Neuronal stem cell (in vitro differentiated cells): ENCODE data around the gene TMEM11.

Experiments
- DNase-seq: peaks from one replicate; pipeline ENCODE4 v3.0.0-alpha.2; 2013; ENCODE audit warnings: low spot score
- H2AFZ ChIP-seq: one replicate; pipeline ENCODE4 v1.6.1; 2013; ENCODE audit warnings: mild to moderate bottlenecking, low read length, inconsistent platforms
- H2AK5ac ChIP-seq: 2 replicates; pipeline ENCODE4 v1.6.1; 2013; ENCODE audit warnings: low read depth, mild to moderate bottlenecking, inconsistent platforms, low read length, moderate library complexity, mixed read lengths
- H2BK120ac ChIP-seq: 2 replicates; pipeline ENCODE4 v1.6.1; 2013; ENCODE audit warnings: low read depth, mild to moderate bottlenecking, inconsistent platforms, low read length, moderate library complexity, mixed read lengths
- H2BK12ac ChIP-seq: one replicate; pipeline ENCODE4 v1.6.1; 2013; ENCODE audit warnings: low read length, inconsistent platforms
- H2BK15ac ChIP-seq: 2 replicates; pipeline ENCODE4 v1.6.1; 2013; ENCODE audit warnings: mild to moderate bottlenecking, low read length, inconsistent platforms, mixed read lengths
- H2BK5ac ChIP-seq: one replicate; pipeline ENCODE4 v1.6.1; 2013; ENCODE audit warnings: inconsistent platforms, mild to moderate bottlenecking, low read length, moderate library complexity
- H3K14ac ChIP-seq: one replicate; pipeline ENCODE4 v1.6.1; 2013; ENCODE audit warnings: low read length, inconsistent platforms
- H3K18ac ChIP-seq: 2 replicates; pipeline ENCODE4 v1.6.1; 2013; ENCODE audit warnings: low read length, inconsistent platforms
- H3K23ac ChIP-seq: 2 replicates; pipeline ENCODE4 v1.6.1; 2013; ENCODE audit warnings: low read depth, mild to moderate bottlenecking, mixed read lengths, low read length, inconsistent platforms; ENCODE audit not compliant: poor library complexity
- H3K27ac ChIP-seq: replicated peaks from 3 replicates; pipeline ENCODE4 v1.5.1; 2013; ENCODE audit warnings: low read length, inconsistent platforms
- H3K27me3 ChIP-seq, 3 experiments: 2 replicates each; pipeline ENCODE4 v1.6.1; 2013; ENCODE audit warnings: low read length in 3 of 3, mild to moderate bottlenecking in 2 of 3, inconsistent platforms in 1 of 3, low read depth in 1 of 3, mixed read lengths in 1 of 3, moderate library complexity in 1 of 3; ENCODE audit not compliant: control insufficient read depth in 3 of 3, insufficient read depth in 3 of 3
- H3K36me3 ChIP-seq, 2 donors: replicated peaks in 1 of 2; 2 replicates each; pipeline ENCODE4 v1.6.1; 2013; ENCODE audit warnings: low read length in 2 of 2; ENCODE audit not compliant: control insufficient read depth in 2 of 2, insufficient read depth in 2 of 2
- H3K4ac ChIP-seq: 2 replicates; pipeline ENCODE4 v1.6.1; 2013; ENCODE audit warnings: inconsistent platforms, mild to moderate bottlenecking, low read length, moderate library complexity
- H3K4me1 ChIP-seq, 2 donors: 1 replicate in 1 of 2; 2 replicates in 1 of 2; pipeline ENCODE4 v1.6.1; 2013; ENCODE audit warnings: low read length in 2 of 2, low read depth in 1 of 2; ENCODE audit not compliant: control insufficient read depth in 2 of 2, insufficient read depth in 1 of 2
- H3K4me2 ChIP-seq: one replicate; pipeline ENCODE4 v1.6.1; 2013; ENCODE audit warnings: mild to moderate bottlenecking, low read length, inconsistent platforms; ENCODE audit not compliant: insufficient read depth, poor library complexity, severe bottlenecking
- H3K4me3 ChIP-seq, 2 donors: 2 replicates each; pipeline ENCODE4 v1.5.1; 2013; ENCODE audit warnings: low read length in 2 of 2, mild to moderate bottlenecking in 2 of 2, inconsistent platforms in 1 of 2, moderate library complexity in 1 of 2
- H3K79me1 ChIP-seq: one replicate; pipeline ENCODE4 v1.6.1; 2013; ENCODE audit warnings: low read depth, mild to moderate bottlenecking, inconsistent platforms, low read length, moderate library complexity
- H3K9ac ChIP-seq: one replicate; pipeline ENCODE4 v1.6.1; 2013; ENCODE audit warnings: mild to moderate bottlenecking, low read depth, low read length, inconsistent platforms; ENCODE audit not compliant: poor library complexity
- H3K9me3 ChIP-seq, 2 donors: replicated peaks in 1 of 2; 2 replicates each; pipeline versions ENCODE3 to v1.6.1; 2013; ENCODE audit warnings: low read length in 2 of 2, mild to moderate bottlenecking in 2 of 2, inconsistent platforms in 1 of 2, low read depth in 1 of 2, mixed read lengths in 1 of 2, moderate library complexity in 1 of 2; ENCODE audit not compliant: control insufficient read depth in 2 of 2, insufficient read depth in 1 of 2
- H4K8ac ChIP-seq: one replicate; pipeline ENCODE4 v1.6.1; 2013; ENCODE audit warnings: low read depth, mild to moderate bottlenecking, inconsistent platforms, low read length, moderate library complexity
- H4K91ac ChIP-seq: one replicate; pipeline ENCODE4 v1.6.1; 2013; ENCODE audit warnings: low read length, low read depth, mild to moderate bottlenecking, inconsistent platforms; ENCODE audit not compliant: poor library complexity
- WGBS, 2 donors: extraction: QIAGEN DNeasy Blood & Tissue Kit; methylation state at CpG; one replicate each; pipeline ENCODE4 v1.1.7; 2013; ENCODE audit warnings: missing lambda C conversion rate in 2 of 2, mixed read lengths in 1 of 2; ENCODE audit not compliant: insufficient read length in 2 of 2, insufficient replicate concordance in 1 of 2; ENCODE audit errors: extremely low coverage in 2 of 2; 5-methylcytosine and 5-hydroxymethylcytosine counted together

TMEM11 gene

DNA sequence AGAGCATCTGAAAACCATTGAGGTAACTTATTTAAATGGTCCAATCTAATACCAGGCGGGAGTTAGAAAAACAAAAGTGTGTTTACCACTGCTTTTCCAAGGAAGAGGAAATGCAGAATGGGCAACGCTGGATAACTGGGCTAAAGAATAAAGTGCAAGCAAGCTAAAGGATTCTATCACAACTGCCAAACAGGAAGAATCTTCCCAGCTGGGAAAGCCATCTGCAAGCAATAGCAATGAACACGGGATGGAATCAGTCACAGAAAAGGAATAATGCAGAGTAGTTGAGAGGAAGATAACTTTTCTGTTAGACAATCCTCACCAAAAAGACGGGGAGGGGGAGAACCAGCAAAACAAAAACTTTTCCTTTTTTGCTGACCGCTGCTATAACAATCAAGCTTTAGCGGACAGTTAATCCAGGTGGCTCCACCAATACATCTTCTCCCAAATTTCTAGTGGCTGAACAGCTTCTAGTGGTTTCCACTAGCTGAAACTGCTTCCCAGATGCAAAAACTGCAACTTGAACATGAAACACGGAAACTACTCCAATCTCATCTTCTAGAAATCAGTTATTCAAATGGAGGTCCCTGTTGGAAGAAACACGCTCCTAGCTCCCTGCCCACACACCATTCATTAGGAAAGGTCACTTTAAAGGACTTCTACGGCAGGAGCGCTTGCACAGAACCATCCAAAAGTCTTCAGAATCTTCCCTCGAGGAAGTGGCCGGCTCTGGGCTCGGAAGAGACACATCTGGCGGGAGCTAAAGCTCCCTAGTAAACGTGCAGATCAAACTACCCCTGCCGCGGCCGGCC, 929 bp downstream of the TMEM11 start:
- Histone ChIP-seq H2BK15ac (no peak overlapping the region), H3K9ac (peak overlapping the region; percentile 95), H4K91ac (no peak overlapping the region), H2BK5ac (no peak overlapping the region), H3K36me3 (peaks cover 7 to 39% of the 10 kb centered on the region in 2 donors), H3K4me3 (peak overlapping the region; percentile 87 to 95), H2BK12ac (no peak overlapping the region), H3K27ac (no peak overlapping the region), H2BK120ac (no peak overlapping the region), H3K23ac (peak overlapping the region; percentile 82), H3K79me1 (peaks cover 16% of the 10 kb centered on the region), H3K4me1 (peaks cover 13 to 14% of the 10 kb centered on the region in 2 donors), H3K4ac (no peak overlapping the region), H3K9me3 (no peaks in the 10 kb centered on the region), H3K18ac (no peak overlapping the region), H3K27me3 (no peaks in the 10 kb centered on the region), H3K4me2 (peak overlapping the region; percentile 63), H3K14ac (no peak overlapping the region), H2AK5ac (peak overlapping the region; percentile 43), H4K8ac (no peak overlapping the region), H2AFZ (peak overlapping the region; percentile 94)
- no peak for DNase-seq
- no CpG with 5 or more reads among the region's 18 CpGs for WGBS, 2 donors

DNA sequence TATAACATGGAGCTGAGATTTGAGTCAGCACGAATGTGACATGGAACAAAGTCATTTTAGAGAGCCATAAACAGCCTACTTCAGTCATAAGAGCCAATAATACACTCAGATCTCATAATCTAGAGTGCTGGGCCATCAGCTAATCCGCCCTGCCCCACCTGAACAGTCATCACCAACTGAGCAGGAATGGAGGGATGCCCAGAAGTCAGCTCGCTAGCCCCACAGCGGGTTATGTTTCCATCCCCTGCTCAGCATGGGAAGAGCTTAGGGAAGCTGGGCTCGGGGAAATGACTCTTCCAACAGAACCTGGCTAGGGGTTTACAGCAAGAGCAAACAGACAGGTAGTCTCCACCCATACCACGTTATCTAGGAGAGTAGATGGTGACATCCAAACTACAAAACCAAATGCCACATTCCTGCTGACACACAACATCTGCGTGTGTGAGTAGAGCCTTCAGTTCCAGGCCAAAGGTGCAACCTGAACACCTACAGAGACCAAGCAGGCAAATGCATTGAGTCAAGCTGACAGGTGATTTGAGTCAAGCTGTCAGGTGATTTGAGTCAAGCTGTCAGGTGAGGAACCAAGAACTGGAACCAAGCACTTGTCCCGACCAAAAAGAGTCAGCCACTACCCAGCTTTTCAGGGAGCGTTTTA, 2.0 kb downstream of the TMEM11 start:
- Histone ChIP-seq H3K27ac (no peak overlapping the region), H3K14ac (no peak overlapping the region), H3K36me3 (peaks cover 7 to 46% of the 10 kb centered on the region in 2 donors), H2BK15ac (no peak overlapping the region), H3K27me3 (no peaks in the 10 kb centered on the region), H3K4me3 (peak overlapping the region in 1 of 2 donors; percentile 14), H2BK12ac (no peak overlapping the region), H2BK120ac (no peak overlapping the region), H3K4ac (no peak overlapping the region), H2AK5ac (no peak overlapping the region), H3K4me1 (peaks cover 13 to 14% of the 10 kb centered on the region in 2 donors), H3K9me3 (no peaks in the 10 kb centered on the region), H4K8ac (no peak overlapping the region), H3K18ac (no peak overlapping the region), H4K91ac (no peak overlapping the region), H3K79me1 (peaks cover 16% of the 10 kb centered on the region), H3K4me2 (no peak overlapping the region), H3K23ac (no peak overlapping the region), H3K9ac (no peak overlapping the region), H2BK5ac (no peak overlapping the region), H2AFZ (no peak overlapping the region)
- no CpG with 5 or more reads among the region's 9 CpGs for WGBS, 2 donors
- DNase-seq, result no peak

DNA sequence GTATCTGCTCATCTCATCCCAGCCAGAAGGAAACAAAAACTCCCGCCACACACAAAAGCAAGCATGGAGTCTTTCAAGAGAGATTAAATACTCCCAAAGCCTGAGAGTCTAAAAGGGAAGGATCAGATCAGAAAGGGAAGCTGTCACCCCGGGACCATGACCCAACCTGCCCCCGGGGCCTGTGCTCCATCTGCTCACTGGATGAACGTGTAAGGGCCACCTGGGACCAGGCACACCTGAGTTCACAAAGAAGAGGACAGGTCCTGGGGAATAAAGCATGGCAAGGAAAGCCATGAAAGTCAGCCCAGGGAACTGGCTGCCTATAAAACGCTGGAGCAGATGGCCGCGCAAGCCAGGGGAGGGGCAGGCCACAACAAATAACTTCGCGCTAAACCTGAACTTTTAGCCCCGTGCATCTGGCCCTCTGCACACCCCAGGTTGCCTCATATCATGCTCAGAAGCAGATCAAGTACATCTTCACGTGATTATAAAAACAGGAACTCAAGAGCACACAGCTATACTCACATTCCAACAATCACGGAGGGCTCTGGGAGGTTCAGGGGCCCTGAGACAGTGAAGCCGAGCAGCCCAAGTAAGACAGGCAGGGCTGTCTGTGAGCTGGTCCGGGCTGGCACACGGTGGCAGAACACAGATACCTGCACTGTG, 3.4 kb downstream of the TMEM11 start:
- Histone ChIP-seq H3K36me3 (peaks cover 7 to 57% of the 10 kb centered on the region in 2 donors), H3K14ac (no peak overlapping the region), H3K9ac (no peak overlapping the region), H3K4ac (no peak overlapping the region), H3K27ac (no peak overlapping the region), H3K4me2 (no peak overlapping the region), H3K4me3 (no peak overlapping the region), H3K27me3 (no peaks in the 10 kb centered on the region), H2AK5ac (no peak overlapping the region), H2BK120ac (no peak overlapping the region), H3K4me1 (peaks cover 13 to 14% of the 10 kb centered on the region in 2 donors), H3K18ac (no peak overlapping the region), H3K23ac (no peak overlapping the region), H2AFZ (no peak overlapping the region), H4K91ac (no peak overlapping the region), H2BK15ac (no peak overlapping the region), H2BK5ac (no peak overlapping the region), H3K9me3 (no peaks in the 10 kb centered on the region), H4K8ac (no peak overlapping the region), H3K79me1 (peaks cover 16% of the 10 kb centered on the region), H2BK12ac (no peak overlapping the region)
- no peak for DNase-seq
- WGBS, 2 donors, result no CpG with 5 or more reads among the region's 15 CpGs
